Kidney epithelial cell (primary cell): Measurements from ENCODE around the gene CRP. TPM values are rescaled to one million over a fixed set of nuclear protein-coding genes. Genes with fewer than 3 reads are reported as not detected.
"Not testable (repeated sequence)": the region's sequence is repeated elsewhere in the genome, so short reads cannot be mapped to it uniquely, and the experiment has no call there.

Experiments
- DNase-seq: peaks from one replicate; pipeline ENCODE4 v3.0.0-alpha.2; 2010; ENCODE audit warnings: low read depth
- H3K27me3 ChIP-seq: 2 replicates; pipeline ENCODE4 v1.6.0; 2011; ENCODE audit warnings: low read length; ENCODE audit not compliant: control insufficient read depth, insufficient read depth
- H3K36me3 ChIP-seq: 2 replicates; pipeline ENCODE4 v1.5.1; 2011; ENCODE audit warnings: low read length; ENCODE audit not compliant: control insufficient read depth, insufficient read depth
- H3K4me3 ChIP-seq: 2 replicates; pipeline ENCODE4 v1.5.1; 2011; ENCODE audit warnings: low read depth, mild to moderate bottlenecking, control low read depth, low read length
- CTCF ChIP-seq: IDR thresholded peaks from 2 replicates; pipeline ENCODE4 v1.5.1; 2011; ENCODE audit warnings: mild to moderate bottlenecking, moderate library complexity, low read length, control low read depth, inconsistent platforms; ENCODE audit not compliant: insufficient read depth, poor library complexity, severe bottlenecking
- total RNA-seq: library from RNA; depleted of rRNA; stranded (reverse); fragments of >200 nt; gene quantifications from 2 replicates; pipeline ENCODE4 v1.2.3, GENCODE V29; 2015

The CRP gene
- total RNA-seq, 1 donor from 2014 or later, result not detected

- no peak for TF ChIP-seq CTCF
- H3K36me3 ChIP-seq, result no peaks in the 10 kb centered on the region
- H3K4me3 ChIP-seq, result no peak overlapping the region
- no peaks in the 10 kb centered on the region for H3K27me3 ChIP-seq
- DNase-seq, result no peak
These were observed 26.9 kb downstream of the CRP start for GRCh38 chr1:159687511-159687910.

- TF ChIP-seq CTCF, result no peak
- H3K27me3 ChIP-seq, result no peaks in the 10 kb centered on the region
- DNase-seq, result no peak
- no peak overlapping the region for H3K4me3 ChIP-seq
- H3K36me3 ChIP-seq, result no peaks in the 10 kb centered on the region
These were observed 27.6 kb downstream of the CRP start for GRCh38 chr1:159686599-159687299.

- no peak for TF ChIP-seq CTCF
These were observed 35.5 kb downstream of the CRP start for GRCh38 chr1:159678939-159679338.

GRCh38 chr1:159675046-159675445, 39.3 kb downstream of the CRP start:
- DNase-seq, result no peak
- Histone ChIP-seq H3K36me3 (no peaks in the 10 kb centered on the region), H3K27me3 (no peaks in the 10 kb centered on the region), H3K4me3 (no peak overlapping the region)
- TF ChIP-seq CTCF, result no peak

More at GRCh38 chr1:159678939-159679338, 35.5 kb downstream of the CRP start:
- no peaks in the 10 kb centered on the region for H3K36me3 ChIP-seq
- H3K4me3 ChIP-seq, result no peak overlapping the region
- no peak for DNase-seq
- no peaks in the 10 kb centered on the region for H3K27me3 ChIP-seq

GRCh38 chr1:159672390-159672789, 42.0 kb downstream of the CRP start:
- not testable (repeated sequence) for H3K4me3 ChIP-seq, DNase-seq, H3K27me3 ChIP-seq, H3K36me3 ChIP-seq

GRCh38 chr1:159669338-159669737, 45.1 kb downstream of the CRP start:
- no peak for TF ChIP-seq CTCF
- DNase-seq, result no peak
- Histone ChIP-seq H3K36me3 (no peaks in the 10 kb centered on the region), H3K27me3 (no peaks in the 10 kb centered on the region), H3K4me3 (no peak overlapping the region)
